GM18505 (cell line): ENCODE measurements around the gene APOL6.
"Not testable (repeated sequence)": the region's sequence is repeated elsewhere in the genome, so short reads cannot be mapped to it uniquely, and the experiment has no call there.

ENCODE experiments used
- ATAC-seq: cut with Tn5 transposase; IDR thresholded peaks from one replicate; pipeline ENCODE4 v1.9.1; 2021; ENCODE audit not compliant: unreplicated experiment
- POLR2A ChIP-seq: IDR thresholded peaks from 4 replicates; pipeline ENCODE4 v1.6.1; 2011; ENCODE audit warnings: borderline replicate concordance; ENCODE audit not compliant: insufficient read depth, insufficient read length; ENCODE audit errors: extremely low read depth

The APOL6 gene

DNA sequence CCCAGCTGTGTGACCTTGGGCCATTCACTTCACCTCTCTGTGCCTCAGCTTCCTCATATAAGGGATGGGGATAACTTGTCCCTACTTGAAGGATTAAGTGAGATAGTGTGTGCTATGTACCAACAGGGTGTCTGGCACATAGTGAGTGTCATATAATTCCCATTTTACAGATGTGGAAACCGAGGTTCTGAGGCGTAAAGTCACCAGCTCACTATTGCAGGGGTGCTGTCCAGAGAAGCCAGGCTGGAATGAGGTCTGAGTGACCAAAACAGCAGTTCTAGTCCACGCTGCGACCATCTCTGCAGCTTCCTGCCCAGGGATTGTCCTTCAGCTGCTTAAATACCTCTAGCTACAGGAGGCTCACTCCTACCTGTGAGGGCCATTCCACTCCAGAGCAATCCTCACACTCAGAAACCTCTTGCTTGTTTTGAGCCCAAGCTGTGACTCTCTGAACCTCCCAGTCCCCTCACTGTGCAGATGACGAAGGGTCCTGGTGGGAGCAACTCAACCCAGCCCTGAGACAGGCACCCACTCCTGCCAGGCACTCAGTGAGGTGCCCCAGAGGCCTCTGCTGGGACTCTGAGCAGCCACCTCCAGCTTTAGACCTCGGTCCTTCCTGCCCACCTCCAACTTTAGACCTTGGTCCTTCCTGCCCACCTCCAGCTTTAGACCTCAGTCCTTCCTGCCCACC lies 36.9 kb upstream of the APOL6 start:
- TF ChIP-seq POLR2A = no peak
- no peak for ATAC-seq

- no peak for ATAC-seq
- no peak for TF ChIP-seq POLR2A
These were observed 36.2 kb upstream of the APOL6 start for GRCh38 chr22:35611891-35612576.

- ATAC-seq = no peak
- TF ChIP-seq POLR2A = no peak
These were observed 35.3 kb upstream of the APOL6 start for GRCh38 chr22:35612903-35613302.

DNA sequence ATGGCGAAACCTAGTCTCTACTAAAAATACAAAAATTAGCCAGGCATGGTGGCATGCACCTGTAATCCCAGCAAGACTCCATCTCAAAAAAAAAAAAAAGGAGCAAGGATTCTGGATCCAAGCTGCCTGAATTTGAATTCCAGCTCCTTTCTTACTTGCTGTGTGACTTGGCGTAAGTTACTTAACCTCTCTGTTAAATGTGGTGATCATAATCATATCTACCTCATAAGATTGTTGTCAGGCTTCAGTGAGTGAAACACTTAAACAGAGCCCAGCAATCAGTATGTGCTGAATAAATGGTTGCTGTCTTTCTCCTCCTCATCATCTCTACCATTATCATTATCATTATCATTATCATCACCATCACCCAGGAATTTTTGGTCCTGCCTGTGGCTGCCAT lies 33.8 kb upstream of the APOL6 start:
- TF ChIP-seq POLR2A = no peak
- no peak for ATAC-seq

DNA sequence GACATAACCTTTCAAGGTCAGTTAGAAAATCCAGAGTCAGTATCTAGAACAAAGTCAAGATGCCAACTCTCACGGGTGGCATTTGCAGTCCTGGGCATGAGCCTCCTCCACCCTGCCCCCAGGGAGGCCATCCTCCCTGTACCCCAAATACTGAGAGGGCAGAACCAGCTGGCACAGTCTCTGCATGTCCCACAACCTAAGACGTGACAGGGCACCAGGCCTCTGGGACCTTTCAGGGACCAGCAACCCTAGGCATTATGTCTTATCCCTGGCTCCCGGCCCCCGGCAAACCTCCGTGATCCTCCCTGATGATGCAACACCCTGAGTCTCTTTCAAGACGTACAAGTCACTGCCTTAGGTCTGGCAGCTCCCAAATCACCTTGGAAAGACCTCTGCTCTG lies 33.1 kb upstream of the APOL6 start:
- ATAC-seq = no peak
- TF ChIP-seq POLR2A = no peak

DNA sequence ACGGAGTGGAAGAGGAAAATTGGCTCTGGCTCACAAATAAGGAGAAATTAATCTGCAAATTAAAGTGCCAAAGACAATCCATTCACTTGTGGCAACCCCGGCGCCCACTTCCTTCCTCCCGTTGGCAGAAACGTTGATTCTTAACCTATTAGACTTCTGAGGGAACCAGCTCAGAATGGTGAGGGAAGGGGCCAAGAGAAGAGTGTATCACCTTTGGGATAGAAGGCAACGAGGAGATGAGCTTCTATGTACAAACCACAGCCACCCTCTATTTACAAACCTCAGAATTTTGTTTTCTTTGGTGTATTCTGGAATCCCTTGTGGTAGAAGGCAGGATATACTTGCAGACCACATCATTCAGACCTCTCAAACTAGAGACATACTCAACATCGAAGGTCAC lies 32.2 kb upstream of the APOL6 start:
- no peak for ATAC-seq
- TF ChIP-seq POLR2A = no peak

DNA sequence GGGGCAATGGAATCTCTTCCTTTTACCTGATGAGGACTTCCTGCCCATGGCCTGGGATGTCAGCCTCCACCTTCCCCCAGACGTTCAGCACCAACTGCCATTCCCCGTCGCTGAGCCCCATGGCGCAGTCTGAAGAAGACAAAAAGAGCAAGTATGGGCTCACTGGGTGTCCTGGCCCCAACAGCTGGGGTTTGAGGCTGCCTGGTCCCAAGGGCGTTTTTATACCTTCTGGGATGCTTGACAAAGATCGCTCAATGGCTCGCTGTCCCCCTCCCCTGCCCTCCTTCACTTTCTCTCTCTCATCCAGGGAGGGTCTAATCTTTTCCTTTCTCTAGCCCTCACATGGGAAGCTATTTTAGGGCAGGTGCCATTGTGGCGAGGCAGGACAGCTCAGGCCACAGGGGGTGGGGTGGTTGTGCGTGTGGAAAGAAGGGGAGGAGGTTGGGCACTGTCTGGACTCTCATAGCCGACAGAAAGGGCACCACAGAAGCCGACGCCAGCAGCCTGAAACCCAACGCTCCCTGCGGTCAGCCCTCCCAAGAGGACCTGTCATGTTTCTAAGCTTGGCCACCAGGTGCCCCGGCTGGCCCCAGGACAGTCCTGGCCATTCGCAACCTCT lies 31.0 kb upstream of the APOL6 start, which contains the start of gene MB:
Gene MB, minus strand, starts transcription at position 193 of the 619 bp plus-strand sequence. Its CDS starts 72 bp downstream, at position 121.
- no peak for ATAC-seq
- TF ChIP-seq POLR2A = no peak

DNA sequence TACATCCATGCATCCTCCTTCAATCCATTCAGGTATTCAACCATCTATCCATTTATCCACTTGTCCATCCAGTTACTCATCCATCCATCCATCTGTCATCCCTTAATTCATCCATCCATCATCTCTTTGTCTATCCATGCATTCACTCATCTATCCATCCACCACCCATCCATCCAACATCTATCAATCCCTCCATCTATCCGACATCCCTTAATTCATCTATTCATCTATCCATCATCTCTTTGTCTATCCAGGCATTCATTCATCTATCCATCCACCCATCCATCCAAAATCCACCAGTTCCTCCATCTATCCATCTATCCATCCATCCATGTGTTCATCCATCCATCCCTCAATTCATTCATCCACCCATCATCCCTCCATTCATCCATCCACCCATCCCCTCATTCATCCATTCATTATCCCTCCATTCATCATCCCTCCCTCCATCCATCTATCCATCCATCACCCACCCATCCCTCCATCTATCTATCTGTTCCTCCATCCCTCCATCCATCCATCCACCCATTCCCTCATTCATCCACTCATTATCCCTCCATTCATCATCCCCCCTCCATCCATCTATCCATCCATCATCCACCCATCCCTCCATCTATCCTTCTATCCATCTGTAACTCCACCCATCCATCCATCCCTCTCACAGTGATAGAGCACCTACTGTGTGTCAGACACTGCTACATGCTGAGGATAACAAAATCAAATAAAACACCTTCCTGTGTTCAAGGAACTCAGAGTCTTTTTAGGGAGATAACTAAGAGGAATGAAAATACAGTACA lies 29.6 kb upstream of the APOL6 start:
- ATAC-seq = no peak
- TF ChIP-seq POLR2A = no peak

DNA sequence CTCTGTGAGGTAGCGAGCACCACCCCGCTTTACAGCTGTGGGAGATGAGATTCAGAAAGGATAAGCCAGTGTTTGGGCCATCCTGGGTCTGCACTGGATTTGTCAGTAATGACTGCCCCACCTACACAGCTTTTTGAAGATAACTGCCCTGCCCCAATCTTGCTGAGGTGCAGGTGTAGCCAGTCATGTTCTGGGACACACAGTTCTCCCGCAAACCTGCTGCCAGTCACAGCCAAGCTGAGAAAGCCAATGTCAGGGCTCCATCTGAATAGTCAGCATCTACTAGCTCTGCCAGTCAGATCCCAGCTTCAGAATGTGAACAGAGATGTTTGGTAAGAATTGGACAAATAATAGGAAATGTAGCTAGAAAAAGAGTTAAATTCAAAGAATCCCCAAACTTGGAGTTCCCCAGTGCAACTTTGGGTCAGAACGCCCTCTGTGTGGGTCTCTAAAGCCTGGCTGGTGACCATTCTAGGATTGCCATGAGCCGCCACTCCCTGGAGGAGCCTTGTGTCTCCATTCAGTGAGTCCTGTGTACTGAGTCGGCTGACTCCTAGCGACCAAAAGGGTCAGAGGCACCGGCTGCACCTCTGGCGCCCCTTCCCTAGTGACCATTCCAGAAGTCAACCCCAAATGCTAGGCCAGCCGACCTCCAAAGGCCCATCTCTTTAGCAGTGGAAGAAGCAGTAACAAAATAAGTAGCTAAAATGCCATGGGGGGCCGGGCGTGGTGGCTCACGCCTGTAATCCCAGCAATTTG lies 28.7 kb upstream of the APOL6 start:
- no peak for ATAC-seq
- TF ChIP-seq POLR2A = no peak

DNA sequence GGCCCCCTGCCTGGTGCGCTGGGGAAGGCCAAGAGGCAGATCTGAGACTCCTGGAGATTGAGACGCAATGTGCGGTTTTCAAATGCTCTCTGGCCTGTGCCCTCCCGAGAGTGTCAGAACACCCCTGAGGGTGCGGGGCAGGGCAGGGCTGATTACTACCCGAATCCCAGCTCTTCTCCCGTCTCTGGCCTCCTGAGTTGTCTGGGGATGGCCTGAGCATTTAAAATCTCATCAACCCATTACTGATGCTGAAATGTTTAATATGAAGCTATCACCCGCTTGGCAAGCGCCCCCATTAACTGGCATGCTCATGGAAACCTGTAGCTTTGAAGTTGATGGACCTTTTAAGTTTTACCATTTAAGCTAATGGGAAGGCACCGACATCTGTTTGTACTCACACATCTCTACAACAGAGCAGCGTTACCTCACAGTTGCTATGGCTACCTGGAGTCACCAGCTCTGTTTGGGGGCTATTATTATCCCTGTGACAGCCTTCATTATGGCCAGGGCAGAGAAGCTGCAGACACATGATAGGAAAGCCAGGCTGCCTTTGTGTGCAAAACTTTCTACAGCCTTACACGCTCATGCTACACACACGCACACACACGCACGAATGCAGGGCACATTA lies 27.5 kb upstream of the APOL6 start:
- TF ChIP-seq POLR2A = no peak
- no peak for ATAC-seq

GRCh38 chr22:35621451-35621850 lies 26.8 kb upstream of the APOL6 start:
- ATAC-seq = no peak
- no peak for TF ChIP-seq POLR2A

GRCh38 chr22:35622191-35622913 lies 25.9 kb upstream of the APOL6 start:
- TF ChIP-seq POLR2A = no peak
- no peak for ATAC-seq

- not testable (repeated sequence) for ATAC-seq
These were observed 24.4 kb upstream of the APOL6 start for GRCh38 chr22:35623885-35624284.
